GM19372 (cell line): ENCODE measurements around the gene ZNF205.

ENCODE experiments used
- ATAC-seq: cut with Tn5 transposase; IDR thresholded peaks from one replicate; pipeline ENCODE4 v1.9.1; 2021; ENCODE audit warnings: mild to moderate bottlenecking, low read depth, moderate library complexity; ENCODE audit not compliant: unreplicated experiment

ZNF205 gene

GRCh38 chr16:3099732-3100499 is 12.5 kb upstream of the ZNF205 start:
- ATAC-seq: peak; percentile 72

GRCh38 chr16:3101018-3101840 is 11.2 kb upstream of the ZNF205 start:
- no peak for ATAC-seq

GRCh38 chr16:3101841-3102470 is 10.4 kb upstream of the ZNF205 start:
- no peak for ATAC-seq

GRCh38 chr16:3106205-3106928 is 6.0 kb upstream of the ZNF205 start:
- ATAC-seq: peak; percentile 85

GRCh38 chr16:3112881-3113574 is 642 bp downstream of the ZNF205 start:
- no peak for ATAC-seq

GRCh38 chr16:3113765-3114479 is 1.5 kb downstream of the ZNF205 start:
- no peak for ATAC-seq

GRCh38 chr16:3115003-3115402 is 2.6 kb downstream of the ZNF205 start:
- no peak for ATAC-seq

GRCh38 chr16:3115561-3115960 is 3.2 kb downstream of the ZNF205 start:
- no peak for ATAC-seq

GRCh38 chr16:3118204-3118790 is 5.9 kb downstream of the ZNF205 start:
- no peak for ATAC-seq

GRCh38 chr16:3118846-3119245 is 6.5 kb downstream of the ZNF205 start:
- no peak for ATAC-seq

- ATAC-seq: no peak
Observed at GRCh38 chr16:3119286-3119685, 6.9 kb downstream of the ZNF205 start.

GRCh38 chr16:3119701-3120408 is 7.5 kb downstream of the ZNF205 start:
- no peak for ATAC-seq

- no peak for ATAC-seq
Observed at GRCh38 chr16:3120435-3120834, 8.0 kb downstream of the ZNF205 start.

- ATAC-seq: no peak
Observed at GRCh38 chr16:3121851-3122467, 9.6 kb downstream of the ZNF205 start.

- no peak for ATAC-seq
Observed at GRCh38 chr16:3122926-3123570, 10.7 kb downstream of the ZNF205 start.

- ATAC-seq: peak; percentile 93
Observed at GRCh38 chr16:3123986-3124886, 11.8 kb downstream of the ZNF205 start.

- no peak for ATAC-seq
Observed at GRCh38 chr16:3127745-3128144, 15.4 kb downstream of the ZNF205 start.
